Skin of body (tissue), 2 donors: ENCODE results near the gene MAST1. TPM values are rescaled to one million over a fixed set of nuclear protein-coding genes. Genes with fewer than 3 reads are reported as not detected.
"Not testable (repeated sequence)": the region's sequence is repeated elsewhere in the genome, so short reads cannot be mapped to it uniquely, and the experiment has no call there.

ENCODE experiments used
- DNase-seq: peaks from one replicate; lab custom pipeline; 2025; lab: John Stamatoyannopoulos, UW
- total RNA-seq: library from RNA; depleted of rRNA; stranded (reverse); fragments of >200 nt; gene quantifications from one replicate; pipeline ENCODE4 v1.2.3, GENCODE V29; 2014

MAST1 gene
- total RNA-seq, 1 donor from 2014 or later = 0.49 TPM

DNA sequence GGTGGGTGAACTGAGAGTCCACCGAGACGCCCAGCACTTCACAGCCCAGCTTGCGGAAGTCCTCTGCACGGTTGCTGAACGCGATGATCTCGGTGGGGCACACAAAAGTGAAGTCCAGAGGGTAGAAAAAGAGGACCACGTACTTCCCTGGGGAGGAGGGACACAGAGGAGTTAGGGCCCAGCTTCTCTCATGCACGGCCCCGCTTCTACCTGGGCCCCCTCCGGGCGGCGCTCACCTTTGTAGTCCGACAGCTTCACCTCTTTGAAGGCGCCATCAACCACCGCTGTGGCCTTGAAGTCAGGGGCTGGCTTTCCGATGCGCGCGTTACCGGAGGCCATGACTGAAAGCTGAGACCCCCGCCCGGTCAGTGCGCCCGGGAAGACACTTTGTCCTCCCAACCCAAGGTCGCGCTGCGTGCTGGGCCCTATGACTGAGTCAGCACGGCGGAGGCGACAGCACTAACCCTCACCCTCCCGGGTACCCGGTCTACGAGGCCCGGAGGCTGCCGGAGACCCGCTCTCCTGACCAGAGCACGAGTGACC is 37.3 kb upstream of the MAST1 start:
- DNase-seq = no peak

DNA sequence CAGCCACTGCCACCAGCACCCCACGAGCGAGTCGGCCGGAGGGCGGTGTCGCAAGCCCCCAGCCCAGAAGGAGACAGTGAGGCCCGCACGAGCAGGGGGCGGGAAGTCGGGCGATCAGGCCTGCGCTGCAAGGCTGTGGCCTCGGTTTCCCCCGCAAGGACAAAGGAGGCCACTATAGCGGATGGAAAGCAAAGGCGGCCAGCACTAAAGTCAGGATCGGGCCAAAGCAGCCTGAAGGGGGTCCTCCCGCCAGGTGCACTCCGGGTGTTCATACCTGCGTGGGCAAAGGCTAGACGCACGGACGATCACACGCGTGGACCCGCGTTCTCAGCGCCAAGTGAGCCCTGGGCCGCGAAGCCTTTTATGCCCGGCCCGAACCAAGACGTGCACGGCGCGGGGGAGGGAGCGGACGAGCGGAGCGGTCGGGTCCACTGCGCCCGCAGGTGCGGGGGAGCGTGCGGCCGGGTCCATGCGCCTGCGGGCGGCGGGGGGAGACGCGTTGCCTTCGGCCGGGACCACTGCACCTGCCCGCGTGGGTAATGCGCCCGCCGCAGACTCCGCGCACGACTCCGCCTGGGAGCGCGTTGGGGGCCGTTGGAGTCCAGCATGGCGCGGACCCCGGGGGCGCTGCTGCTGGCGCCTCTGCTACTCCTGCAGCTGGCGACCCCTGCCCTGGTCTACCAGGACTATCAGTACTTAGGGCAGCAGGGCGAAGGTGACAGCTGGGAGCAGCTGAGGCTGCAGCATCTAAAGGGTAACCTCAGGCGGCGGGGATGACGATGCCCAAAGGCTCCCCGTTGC is 36.6 kb upstream of the MAST1 start, which contains the start of the genes PRDX2 and THSD8:
Gene PRDX2, minus strand, starts transcription at position 335 of the 801 bp plus-strand sequence. CDS start 539 bp downstream, outside the sequence.
Gene THSD8, plus strand, starts transcription at position 604 of the 801 bp plus-strand sequence. Its CDS starts 3 bp downstream, at position 607.
- DNase-seq = no peak

DNA sequence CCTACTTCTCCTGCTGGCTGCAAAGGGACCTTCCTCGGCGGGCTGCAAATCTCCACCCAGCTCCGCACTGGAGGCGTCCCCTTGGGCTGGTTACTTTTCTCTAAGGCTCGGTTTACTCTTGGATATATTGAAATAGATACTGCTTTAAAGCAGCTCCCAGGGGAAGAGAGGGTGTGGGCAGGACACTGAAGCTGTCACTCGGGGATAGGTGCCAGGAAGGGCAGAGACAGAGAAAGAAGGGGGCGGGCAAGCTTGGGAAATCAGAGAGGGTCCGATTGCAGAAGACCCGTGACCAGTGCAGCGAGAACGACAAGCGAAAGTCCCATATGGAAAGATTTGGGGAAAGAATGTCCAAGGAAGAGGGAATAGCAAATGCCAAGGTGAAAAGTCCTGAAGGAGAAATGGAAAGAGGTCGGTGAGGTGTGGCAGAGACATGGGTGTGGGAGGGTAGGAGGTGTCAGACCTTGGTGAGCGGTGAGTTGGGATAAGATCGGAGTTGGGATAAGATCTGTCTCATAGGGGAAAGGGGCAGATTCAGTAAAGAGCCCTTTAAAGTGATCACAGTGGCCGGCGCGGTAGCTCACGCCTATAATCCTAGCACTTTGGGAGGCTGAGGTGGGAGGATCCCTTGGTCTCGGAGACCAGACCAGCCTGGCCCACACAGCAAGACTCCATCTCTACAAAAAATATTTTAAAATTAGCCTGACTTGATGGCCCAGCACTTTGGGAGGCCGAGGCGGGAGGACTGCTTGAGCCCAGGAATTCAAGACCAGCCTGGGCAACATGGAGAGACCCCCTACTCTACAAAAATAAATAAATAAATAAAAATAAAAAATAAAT is 35.8 kb upstream of the MAST1 start:
- DNase-seq = no peak

GRCh38 chr19:12804051-12804450 is 34.3 kb upstream of the MAST1 start:
- no peak for DNase-seq

DNA sequence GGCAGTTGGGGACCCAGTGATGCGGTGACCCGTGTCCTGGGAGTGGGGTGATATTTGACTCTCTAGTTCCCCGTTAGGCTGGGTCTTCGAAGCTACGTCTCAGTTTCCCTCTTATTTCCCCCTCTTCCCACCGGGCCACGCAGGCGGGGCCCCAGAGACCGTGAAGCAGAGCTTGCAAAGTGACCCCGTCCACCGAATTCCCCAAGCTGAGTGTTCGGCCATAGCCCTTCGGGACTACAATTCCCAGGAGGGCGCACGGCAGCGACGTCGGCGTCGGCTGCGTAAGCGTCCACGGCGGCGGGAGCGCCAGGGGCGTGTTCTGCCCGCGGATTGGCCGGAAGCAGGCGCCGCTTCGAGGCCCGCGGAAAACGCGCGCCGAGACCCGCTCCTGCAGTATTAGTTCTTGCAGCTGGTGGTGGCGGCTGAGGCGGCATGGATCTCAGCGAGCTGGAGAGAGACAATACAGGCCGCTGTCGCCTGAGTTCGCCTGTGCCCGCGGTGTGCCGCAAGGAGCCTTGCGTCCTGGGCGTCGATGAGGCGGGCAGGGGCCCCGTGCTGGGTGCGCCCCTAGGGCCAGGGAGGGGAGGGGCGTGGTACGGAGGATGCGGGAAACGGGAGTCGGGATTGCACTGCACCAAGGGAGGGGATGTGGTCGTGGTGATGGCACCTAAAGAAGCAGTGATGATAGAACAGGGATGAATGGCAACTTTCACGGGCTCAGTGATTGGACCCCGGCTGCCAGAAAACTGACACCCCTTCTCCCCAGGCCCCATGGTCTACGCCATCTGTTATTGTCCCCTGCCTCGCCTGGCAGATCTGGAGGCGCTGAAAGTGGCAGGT is 31.9 kb upstream of the MAST1 start, which contains the start of gene RNASEH2A:
Gene RNASEH2A, plus strand, starts transcription at position 343 of the 840 bp plus-strand sequence. Its CDS starts 90 bp downstream, at position 433.
- DNase-seq = peak; percentile 88

DNA sequence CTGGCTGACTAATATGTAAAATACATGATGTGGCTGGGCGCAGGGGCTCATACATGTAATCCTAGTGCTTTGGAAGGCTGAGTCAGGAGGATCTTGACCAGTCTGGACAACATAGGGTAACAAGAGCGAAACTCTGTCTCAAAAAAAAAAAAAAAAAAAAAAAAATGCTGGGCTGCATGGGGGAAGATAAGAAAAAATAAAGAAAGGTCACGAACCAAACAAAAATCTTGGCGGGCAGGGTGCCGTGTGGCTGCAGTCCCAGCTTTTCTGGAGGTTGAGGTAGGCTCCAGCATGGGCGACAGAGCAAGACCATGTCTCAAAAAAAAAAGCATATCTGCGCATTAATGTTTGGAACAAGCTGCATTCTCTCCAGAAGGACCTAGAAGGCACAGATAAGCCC is 23.2 kb upstream of the MAST1 start:
- DNase-seq = no peak

- DNase-seq = not testable (repeated sequence)
These were observed 21.1 kb upstream of the MAST1 start for GRCh38 chr19:12817188-12817587.

DNA sequence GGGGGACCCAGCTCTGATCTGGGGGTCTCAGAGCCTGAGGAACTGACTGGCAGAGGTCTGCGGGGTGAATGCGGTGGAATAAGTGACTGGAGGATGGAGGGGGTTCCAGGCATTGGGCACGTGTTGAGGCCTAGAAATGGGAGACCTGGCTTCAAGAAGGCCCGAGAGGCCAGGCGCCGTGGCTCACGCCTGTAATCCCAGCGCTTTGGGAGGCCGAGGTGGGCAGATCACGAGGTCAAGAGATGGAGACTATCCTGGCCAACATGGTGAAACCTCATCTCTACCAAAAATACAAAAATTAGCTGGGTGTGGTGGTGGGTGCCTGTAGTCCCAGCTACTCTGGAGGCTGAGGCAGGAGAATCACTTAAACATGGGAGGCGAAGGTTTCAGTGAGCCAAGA is 20.5 kb upstream of the MAST1 start:
- DNase-seq = not testable (repeated sequence)

DNA sequence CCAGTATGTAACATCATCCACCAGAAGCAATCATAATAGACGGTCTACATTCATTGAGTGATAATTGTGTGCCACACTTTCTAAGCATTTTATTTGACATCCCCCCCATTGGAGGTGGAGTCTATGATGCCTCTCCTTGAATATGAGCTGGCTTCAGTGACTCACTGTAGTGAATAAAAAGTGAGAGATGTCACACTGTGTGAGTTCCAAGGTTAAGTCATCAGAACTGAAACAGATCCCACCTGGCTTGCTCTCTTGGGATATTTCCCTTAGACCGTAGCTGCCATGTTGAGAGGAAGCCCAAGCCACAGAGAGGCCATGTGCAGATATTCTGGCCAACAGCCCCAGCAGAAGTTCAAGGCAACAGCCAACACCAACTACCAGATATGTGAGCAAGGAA is 16.6 kb upstream of the MAST1 start:
- DNase-seq = no peak

- no peak for DNase-seq
These were observed 12.8 kb upstream of the MAST1 start for GRCh38 chr19:12825254-12826131.

GRCh38 chr19:12828494-12828893 is 9.8 kb upstream of the MAST1 start:
- no peak for DNase-seq

GRCh38 chr19:12833418-12833737 is 4.9 kb upstream of the MAST1 start:
- no peak for DNase-seq

- no peak for DNase-seq
These were observed 4.4 kb upstream of the MAST1 start for GRCh38 chr19:12833738-12834565.

GRCh38 chr19:12834566-12834943 is 3.8 kb upstream of the MAST1 start, which contains the start of gene RTBDN:
TSS of gene RTBDN (minus strand) at chr19:12834579. CDS start at chr19:12829979, 4,600 bp downstream.
- DNase-seq = no peak

GRCh38 chr19:12834976-12835757 is 3.1 kb upstream of the MAST1 start:
- DNase-seq = no peak

DNA sequence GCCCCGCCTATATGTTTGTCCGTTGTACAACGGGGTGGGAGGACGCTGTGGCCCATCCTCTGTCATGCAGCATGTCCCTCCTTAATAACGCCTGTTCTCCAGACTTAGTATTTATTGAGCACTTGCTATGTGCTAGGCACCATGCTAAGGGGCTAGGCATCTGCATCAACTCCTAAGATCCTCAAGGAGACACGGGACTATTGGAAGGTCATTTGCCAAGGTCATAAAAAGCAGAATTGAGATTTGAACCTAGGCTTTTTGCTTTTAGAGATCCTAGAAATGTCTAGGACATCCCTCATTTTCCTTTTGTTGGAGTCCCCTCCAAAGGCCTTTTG is 1.8 kb upstream of the MAST1 start:
- no peak for DNase-seq

DNA sequence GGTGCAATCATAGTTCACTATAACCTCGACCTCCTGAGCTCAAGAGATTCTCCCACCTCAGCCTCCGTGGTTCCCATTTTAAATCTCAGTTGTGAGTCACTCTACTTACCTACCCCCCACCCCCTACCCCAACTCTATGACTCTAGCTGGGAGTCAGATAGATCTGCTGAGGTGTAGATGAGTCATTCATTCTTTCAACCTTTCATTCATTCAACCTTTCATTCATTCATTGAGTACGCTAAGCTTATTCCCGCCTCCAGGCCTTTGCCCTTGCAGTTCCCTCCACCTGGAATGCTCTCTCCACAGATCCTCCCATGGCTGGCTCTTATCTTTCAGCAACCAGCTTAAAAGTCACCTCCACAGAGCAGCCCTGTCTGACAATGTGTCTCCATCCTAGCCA is 1.1 kb upstream of the MAST1 start:
- no peak for DNase-seq
